Esophagus mucosa (tissue), 1 donor: ENCODE results near the gene COL16A1. TPM values are rescaled to one million over a fixed set of nuclear protein-coding genes. Genes with fewer than 3 reads are reported as not detected.
A peak's percentile ranks its signal among the peaks of the same experiment; 100 is the strongest.

Experiments used
- ATAC-seq: fragments of 200-7000 bp; cut with Tn5 transposase; one replicate; pipeline ENCODE4 v1.9.1; 2020
- total RNA-seq: library from RNA; stranded (reverse); gene quantifications from one replicate; pipeline ENCODE4 v1.2.4, GENCODE V29; 2023
- donor health status: DM: yes; HTN: yes; CAD: no.

Gene COL16A1
- total RNA-seq, 1 donor from 2014 or later: 11.8 TPM

- ATAC-seq: peak; percentile 40
Observed at GRCh38 chr1:31705080-31705866, 1.5 kb upstream of the COL16A1 start.

- ATAC-seq: no peak
Observed at GRCh38 chr1:31704271-31705079, 658 bp upstream of the COL16A1 start.

DNA sequence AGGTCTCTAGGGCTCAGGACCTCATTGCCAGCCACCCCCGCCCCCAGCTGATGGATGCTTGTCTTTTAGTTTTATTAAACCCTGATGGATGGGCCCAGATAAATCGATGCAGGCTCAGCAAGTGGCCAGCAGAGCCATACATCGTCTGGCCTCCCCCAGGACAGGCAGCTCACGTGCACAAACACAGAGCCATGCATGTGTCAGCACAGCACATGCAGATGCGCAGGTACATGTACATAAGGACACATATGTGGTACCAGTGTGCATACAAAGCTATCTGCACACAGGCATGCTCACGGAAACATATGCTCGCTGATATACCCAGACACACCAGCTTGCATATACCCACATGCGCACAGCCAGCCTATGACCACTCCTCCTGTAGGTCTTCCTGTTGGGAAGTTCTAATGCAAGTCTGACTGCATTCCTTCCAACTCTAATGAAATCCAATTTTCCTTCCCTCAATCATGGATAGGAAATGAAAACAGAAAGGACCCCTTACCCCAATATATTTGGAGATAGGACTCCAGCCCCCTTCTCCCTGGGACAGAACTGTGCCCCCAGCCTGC, 897 bp downstream of the COL16A1 start:
- no peak for ATAC-seq

- peak; percentile 17 for ATAC-seq
Observed at GRCh38 chr1:31701091-31701736, 2.6 kb downstream of the COL16A1 start.

DNA sequence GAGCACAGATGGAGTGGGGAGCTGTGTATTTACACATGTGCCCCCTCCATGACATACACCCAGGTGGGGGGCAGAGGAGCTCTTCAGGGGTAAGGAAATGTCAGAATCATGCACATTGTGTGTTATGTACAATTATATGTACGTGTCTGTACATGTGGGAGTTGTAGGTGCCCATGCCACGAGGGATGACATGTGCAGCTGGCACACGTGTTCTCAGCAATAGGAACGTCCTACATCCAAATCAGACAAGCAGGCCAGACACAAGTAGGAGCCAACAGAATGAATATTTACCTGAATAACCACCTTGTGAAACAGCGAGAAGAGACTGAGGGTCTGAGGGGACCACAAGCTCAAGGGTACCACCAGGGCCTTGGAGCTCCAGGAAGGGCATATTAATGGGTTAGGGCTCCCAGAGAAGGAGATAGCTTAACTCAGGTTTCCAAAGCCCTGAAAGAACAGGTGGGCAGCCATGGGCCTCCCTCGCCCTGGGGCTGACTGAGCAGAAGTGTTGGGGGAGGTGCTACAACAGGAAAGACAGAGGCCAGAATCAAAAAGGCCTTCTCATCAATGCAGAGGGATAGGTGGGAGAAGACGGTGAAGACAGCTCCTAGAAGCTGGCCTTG, 3.2 kb downstream of the COL16A1 start:
- ATAC-seq: no peak

GRCh38 chr1:31699341-31699891, 4.4 kb downstream of the COL16A1 start:
- no peak for ATAC-seq

DNA sequence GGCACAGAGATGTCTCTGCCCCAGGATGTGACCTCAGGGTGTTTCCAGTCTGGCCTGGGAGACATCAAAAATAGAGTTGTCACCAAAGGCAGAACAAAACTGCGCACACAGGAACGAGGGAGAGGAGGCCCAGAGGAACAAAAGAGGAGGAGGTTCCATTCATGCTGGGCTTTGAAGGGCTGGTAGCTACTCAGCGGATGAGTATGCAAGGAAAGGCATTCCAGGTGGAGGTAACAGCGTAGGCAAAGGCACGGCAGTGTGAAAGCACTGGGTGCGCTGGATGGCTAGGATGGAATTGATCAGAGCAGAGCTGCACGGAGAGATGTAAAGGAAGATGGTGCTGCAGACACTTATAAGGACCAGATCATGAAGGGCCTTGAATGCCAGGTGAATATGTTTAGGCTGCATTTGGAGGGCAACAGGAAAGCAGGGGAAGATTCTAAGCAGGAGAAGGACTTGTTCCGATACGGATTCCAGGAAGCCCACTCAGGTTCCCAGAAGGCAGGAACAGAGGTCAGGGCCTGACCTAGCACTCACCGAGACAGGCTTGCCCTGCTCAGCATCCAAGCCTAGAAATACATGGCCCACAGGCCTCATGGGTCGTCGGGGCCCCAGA, 6.3 kb downstream of the COL16A1 start:
- ATAC-seq: no peak

- ATAC-seq: no peak
Observed at GRCh38 chr1:31696242-31696641, 7.6 kb downstream of the COL16A1 start.

DNA sequence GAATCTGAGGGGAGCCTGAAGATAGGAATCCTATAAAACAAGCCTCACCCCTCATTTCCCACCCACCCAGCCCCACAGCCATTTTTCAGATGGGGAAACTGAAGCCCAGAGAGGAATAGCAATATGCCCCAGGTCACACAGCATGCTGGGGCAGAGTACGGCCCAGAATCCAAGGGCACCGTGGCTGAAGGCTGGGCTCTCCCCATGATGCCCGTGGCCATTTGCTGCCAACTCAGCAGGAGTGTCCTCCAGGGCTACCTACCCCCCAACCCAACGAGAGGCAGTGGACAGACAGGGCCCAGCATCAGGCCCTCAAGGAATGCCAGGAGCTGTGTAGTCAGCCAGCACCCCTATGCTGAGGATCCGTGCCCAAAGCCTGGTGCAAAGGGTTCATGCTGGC, 8.5 kb downstream of the COL16A1 start:
- ATAC-seq: no peak

DNA sequence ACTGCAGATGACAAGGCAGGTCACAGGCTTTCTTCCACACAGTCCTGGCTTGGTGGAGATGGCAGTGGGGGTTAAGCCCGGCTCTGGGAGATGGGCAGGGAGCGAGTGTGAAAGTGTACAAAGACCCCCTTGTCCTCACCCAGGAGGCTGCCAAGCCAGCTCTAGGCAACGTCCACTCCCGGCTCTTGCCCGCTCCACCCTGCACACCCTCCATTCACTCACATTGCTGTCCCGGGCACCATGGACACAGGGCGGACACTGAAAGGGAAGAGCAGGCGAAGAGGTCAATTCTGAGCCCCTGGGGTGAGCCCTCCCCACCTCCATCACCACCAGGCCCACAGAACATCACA, 8.9 kb downstream of the COL16A1 start:
- no peak for ATAC-seq

GRCh38 chr1:31694069-31694963, 9.5 kb downstream of the COL16A1 start:
- no peak for ATAC-seq

DNA sequence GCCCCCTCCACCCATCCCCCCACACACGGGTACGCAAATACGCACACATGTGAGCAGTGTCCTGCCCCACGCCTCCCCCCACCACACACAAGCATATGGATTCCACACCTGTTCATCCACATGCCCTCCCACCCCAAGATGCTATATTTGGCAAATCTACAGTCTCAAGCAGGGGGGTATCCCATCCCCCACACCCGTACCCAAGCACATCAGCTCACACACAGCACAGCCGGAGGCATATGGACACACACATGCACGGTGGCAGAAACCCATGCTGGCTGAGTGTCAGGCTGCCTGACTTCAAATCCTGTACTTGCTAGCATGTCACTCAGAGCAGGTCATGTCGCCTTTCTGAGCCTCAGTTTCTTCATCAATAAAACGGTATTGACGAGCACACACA, 10.6 kb downstream of the COL16A1 start:
- no peak for ATAC-seq

DNA sequence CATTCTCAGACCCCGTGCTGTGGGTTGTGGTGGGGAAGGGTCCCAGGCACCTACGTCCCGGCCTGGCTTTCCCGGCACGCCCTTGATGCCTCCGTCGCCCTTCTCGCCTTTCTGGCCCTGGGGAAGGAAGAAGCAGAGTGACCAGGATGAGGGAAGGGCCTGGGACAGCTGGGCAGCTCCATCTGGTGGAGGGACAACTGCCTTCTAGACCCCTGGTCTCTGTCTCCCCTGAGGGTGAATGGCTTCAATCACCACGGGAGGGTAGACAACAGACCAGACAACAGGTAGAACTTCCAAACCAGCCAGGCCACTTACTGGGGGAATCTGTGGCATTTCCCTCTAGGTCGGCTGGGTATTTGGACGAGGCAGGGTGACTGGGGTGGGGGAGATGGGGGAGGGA, 11.9 kb downstream of the COL16A1 start:
- no peak for ATAC-seq

- ATAC-seq: no peak
Observed at GRCh38 chr1:31691446-31691845, 12.4 kb downstream of the COL16A1 start.

DNA sequence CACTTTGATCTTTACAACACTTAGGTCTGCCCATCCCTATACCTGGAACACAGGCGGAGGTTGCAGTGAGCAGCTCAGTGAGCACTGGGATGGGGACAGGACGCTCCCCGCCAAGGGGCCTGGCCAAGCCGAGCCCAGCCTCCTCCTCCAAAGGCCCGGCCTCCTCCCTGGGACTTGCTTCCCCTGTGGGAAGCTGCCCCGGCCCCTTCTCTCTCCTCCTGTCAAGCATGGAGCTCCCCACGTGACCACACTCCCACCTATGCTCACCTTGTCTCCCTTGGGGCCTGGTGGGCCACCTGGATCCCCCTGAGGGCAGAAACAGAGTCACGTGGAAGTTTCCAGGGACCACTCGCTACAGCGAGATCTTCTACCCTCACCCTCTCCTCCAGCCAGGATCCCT, 12.9 kb downstream of the COL16A1 start:
- no peak for ATAC-seq

DNA sequence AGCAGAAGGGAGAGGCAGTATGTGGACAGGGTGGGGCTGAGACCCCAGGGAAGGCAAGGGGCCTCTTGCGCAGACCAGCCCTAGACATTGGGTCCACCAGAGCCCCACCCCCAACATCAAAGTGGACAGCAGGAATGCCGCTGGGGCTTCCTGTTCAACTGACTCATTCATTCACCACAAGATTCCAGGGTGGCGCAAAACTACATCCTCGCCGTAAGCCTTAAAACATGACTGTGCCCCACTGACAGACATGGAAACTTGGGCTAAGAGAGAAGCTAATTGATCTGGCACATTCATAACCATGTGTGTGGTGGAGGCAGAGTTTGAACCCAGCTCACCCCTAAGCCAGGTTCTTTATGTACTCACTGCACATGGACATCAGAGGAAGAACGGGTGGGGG, 14.0 kb downstream of the COL16A1 start:
- ATAC-seq: no peak

DNA sequence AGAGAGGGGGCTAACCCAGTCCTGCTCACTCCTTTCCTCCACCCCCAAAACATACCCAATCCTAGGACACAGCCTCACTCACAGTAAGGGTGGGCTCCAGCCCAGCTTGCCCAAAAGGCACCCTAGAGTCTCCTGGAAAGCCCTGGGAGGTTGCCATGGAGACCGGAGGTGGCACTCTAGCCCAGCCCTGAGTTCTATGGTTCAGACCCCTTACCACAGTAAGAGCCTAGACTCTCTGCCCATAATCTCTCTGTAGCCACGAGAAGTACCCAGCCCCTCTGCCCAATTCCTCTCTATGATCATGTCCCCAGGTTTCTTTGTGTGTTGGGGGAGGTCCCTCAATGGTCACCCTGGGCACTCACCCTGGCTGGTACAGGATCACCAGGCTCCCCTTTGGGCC, 14.4 kb downstream of the COL16A1 start:
- no peak for ATAC-seq

DNA sequence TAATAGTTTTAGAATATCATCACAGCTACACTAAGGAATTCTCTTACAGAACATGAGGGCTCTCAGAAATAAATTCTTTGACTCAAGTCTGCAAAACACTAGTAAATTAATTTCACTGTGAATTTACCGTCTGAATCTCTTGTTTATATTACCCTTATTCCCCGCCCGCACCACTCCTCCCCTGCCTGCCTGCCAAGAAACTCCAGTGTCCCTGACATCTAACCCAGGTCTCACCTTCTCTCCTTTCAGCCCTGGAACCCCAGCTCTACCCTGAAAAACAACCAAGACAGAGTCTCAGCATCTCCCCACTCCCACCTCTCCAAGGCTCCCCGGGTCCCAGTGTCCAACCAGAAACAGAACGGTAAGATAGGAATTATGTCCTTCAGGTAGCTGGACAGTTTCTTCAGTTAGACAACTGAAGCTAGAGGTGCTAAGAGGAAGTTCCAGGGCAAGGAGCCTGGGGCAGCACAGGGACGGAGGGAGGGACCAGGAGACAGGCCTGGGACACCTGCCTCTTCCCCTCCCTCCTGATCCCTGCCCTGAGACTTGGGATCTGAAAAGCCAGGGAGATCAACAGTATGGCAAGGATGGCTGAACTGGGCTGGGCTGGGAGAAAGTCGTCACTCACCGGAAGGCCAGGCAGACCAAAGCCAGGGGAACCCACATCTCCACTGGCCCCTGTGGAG, 15.4 kb downstream of the COL16A1 start:
- no peak for ATAC-seq

GRCh38 chr1:31687601-31688000, 16.2 kb downstream of the COL16A1 start:
- no peak for ATAC-seq

GRCh38 chr1:31685795-31686194, 18.0 kb downstream of the COL16A1 start:
- no peak for ATAC-seq
